GM21723 (cell line): ENCODE results near the gene POU2F3.
"Not testable (repeated sequence)": the region's sequence is repeated elsewhere in the genome, so short reads cannot be mapped to it uniquely, and the experiment has no call there.

Experiments used
- ATAC-seq: cut with Tn5 transposase; IDR thresholded peaks from one replicate; pipeline ENCODE4 v1.9.1; 2021; ENCODE audit warnings: mild to moderate bottlenecking, moderate library complexity; ENCODE audit not compliant: unreplicated experiment

The POU2F3 gene

DNA sequence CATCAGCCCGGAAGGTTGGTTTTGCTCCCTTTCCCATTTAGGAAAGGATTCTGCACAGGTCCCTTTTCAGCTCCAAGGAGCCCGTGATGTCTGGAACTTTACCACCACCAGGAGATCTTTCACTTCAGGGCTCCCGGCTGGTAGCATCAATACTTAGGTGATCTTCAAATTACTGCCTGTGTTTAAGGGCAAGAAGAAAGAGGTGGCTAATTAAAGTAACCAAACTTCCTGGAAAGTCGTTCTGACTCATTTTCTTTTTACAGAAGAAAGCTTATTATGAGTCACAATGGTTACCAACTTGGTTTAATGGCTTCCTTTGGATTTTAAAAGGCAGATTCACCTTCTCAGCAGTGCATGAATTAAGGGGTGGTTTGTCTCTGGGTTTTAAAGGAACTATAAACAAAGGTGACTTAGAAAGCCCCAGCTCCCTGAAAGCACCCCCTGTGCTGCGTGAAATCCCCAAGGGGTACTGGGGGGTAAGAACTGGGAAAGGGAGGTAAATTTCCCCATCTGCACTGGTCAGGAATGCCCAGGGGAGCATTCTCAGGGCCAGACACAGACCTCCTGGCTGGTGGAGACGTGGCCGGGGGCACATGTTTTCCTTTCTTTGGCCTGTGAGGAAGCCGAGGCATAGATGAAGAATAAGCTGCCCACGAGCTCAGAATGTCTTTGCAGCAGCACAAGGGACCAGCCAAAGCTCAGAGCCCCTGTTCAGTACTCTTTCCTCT is 8.8 kb downstream of the POU2F3 start:
- peak; percentile 84 for ATAC-seq

DNA sequence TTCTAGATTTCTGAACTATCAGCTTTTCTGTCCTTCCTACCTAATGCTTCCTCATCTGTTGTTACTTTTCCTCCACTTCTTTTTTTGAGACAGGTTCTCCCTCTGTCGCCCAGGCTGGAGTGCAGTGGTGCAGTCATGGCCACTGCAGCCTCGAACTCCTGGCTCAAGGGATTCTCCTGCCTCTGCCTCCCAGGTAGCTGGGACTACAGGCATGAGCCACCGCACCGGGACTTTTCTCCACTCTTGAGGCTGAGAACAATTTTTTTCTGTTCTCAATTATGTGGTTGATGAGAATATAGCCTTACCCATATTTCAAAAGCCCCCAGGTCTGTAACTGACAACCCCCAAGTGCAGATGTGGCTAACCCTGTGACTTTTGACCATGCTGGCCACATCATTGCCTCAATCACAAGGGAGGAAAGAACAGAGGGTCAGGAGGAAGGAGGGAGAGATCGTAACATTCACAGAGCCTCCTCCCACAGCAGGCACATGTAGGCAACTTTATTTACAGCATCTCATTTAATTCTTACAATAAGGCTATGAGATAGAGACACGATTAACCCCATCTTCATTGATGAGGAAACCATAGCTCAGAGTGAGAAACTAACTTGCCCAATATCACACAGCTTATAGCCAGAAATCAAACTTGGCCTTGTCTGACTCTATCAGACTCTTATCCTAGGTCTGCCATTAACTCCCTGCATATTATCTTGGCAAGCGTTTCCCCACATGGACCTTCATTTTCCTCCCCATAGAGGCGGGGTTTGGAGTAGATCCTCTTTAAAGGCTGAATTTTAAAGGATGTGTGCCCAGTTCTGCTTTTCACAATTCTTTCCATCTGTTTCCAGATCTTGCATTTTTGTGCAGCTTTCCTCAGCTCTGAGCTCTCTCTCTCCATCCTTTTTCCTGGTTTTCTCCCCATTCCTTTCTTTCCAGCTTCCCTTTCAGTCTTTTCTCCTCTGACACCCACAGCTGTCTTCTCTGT is 9.6 kb downstream of the POU2F3 start:
- no peak for ATAC-seq

DNA sequence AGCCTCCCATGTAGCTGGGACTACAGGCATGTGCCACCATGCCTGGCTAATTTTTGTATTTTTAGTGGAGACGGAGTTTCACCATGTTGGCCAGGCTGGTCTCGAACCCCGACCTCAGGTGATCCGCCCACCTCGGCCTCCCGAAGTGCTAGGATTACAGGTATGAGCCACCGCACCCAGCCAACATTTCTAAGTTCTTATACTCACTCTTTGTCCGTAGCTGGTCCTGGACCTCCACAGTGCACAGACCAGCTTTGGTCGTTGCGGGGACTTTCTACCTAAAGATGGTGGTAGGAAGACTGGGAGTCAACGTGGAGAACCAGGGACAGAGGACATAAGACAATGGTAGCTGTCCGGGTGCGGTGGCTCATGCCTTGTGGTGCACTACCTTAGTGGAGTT is 13.4 kb downstream of the POU2F3 start:
- not testable (repeated sequence) for ATAC-seq

DNA sequence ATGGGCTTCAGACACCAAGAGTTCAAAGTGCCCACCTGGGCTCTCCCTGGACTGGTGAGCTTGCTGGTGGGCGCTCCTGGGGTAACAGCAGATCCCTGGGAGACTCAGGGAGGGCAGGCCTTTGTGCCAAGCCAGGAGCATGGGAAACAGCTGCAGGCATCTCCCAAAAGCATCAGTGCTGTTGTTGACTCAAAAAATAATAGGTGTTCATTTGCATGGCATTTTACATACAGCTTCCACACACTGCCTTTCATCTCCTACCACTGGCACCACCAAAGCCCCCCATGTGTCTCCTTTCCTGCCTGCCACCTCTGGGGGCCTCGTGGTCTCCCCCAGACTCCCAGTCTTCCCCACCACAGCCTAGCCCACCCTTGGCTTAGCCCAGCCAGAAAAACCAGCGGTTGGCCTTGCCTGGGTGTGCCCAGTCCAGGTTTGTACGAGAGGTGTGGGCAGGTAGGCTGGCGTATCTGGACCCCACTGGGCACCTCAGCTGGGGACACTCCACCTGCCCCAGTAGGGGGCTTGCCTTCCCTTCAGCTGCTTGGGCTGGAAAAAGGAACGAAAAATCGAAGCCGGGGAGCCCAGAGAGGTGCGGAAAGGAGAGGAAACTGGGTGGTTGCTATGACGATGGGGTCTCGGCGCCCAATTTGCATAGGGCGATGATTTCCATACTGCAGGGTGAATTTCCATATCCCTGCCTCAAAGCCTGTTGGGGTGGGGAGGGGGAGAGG is 15.0 kb downstream of the POU2F3 start:
- no peak for ATAC-seq

DNA sequence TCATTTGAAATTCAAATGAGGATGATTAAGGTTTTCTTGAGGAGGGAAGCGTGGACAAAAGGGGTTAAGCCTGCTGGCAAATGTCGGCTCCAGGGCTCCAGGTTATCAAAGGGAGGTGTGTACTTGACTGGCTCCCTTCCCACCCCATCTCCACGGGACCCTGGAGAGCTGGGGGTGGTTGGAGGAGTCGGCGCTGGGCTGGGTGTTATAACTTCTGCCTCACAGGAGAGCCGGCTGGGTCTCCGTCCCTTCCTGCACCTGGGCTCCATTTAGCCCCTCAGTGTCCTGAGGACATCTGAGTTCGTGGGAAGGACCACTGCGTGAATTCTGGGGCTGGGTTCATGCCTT is 15.6 kb downstream of the POU2F3 start:
- no peak for ATAC-seq

DNA sequence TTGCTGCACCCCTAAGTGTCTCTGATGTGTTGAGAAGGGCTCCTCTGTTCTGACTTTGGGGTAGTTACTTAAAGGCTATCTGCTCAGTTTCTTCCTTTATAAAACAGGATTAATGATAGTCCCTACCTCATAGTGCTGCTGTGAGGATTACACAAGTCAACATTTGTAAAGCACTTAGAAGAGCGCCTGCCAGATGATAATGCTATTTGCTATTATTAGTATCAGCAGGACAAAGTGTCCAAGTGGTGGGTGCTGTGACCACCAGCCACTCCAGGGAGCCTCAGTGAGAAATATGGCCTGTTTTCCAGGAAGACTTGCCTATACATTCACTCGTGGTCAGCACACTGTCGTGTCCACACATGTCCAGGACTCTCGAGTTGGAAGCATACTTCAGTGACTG is 16.2 kb downstream of the POU2F3 start:
- ATAC-seq, result no peak

DNA sequence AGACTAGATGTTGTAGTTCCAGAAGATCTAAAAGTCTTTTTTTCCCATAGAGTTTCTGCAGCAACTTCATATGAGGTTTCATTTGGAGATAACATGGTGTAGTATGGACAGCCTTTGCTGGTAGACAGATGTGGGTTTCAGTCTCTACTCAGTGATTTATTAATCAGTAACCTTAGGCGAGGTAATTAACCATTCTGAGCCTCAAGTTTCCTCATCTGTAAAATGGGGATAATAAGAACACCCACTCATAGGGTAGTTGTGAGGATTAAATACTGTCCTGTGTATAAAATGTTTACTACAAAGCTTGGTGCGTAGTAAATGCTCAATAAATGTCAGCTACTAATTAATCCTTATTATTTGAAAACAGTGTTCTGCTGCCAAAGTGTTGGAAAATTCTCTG is 16.8 kb downstream of the POU2F3 start:
- no peak for ATAC-seq

DNA sequence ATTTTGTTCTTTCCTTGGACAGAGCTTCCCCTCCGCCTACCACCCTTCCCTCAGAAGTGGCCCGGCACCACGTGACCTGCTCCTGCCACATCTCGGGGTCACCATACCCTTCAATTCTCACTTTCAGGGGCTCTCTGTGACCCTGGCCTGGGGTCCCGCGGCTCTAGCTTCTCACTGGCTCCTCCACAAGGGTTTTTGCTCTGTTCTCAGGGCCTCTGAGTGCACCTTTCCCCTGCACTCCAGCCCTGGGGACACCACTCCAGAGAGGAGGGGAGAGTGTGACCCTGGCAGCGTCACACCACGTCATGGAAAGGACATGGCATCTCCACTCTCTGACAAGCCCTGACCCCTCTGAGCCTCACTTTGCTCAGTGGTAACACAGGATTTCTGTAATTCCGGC is 17.4 kb downstream of the POU2F3 start:
- no peak for ATAC-seq

DNA sequence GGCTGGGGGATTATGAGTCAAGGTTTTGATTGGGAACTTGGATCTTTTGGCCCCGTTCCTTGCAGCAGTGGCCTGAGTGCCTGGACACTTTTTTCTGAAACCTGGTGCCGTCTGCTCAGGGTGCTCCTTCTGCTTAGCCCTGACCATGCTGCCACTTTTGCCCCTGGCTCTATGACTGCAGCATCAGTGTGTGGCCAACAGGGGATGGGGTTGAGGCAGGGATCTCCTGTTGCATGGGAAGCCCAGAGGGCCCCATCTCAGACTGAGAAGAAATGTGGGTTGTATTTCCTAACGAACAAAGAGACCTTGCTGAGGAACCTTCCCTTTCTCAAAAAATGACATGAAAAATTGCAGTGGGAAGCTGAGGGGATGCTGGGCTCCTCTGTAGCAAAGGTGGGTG is 18.7 kb downstream of the POU2F3 start:
- ATAC-seq, result no peak

DNA sequence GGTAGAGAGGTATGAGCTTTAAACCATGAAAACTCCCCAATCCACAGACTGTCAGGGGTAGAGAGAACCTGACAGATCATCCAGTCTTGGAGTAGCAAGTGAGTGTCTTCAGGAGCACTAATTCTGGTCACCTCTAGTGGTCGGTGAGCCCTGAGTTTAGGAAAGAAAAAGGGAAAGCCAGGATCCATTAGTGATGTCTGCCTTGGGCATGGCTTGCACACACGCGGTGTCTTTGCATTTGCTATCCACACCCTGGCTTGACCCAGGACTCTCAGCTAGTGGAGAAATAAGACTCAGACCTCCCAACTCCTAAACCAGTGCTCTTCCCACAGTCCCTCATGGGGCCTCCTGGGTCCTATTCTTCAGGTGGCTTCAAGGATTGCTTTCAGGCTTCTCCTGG is 19.3 kb downstream of the POU2F3 start:
- no peak for ATAC-seq

DNA sequence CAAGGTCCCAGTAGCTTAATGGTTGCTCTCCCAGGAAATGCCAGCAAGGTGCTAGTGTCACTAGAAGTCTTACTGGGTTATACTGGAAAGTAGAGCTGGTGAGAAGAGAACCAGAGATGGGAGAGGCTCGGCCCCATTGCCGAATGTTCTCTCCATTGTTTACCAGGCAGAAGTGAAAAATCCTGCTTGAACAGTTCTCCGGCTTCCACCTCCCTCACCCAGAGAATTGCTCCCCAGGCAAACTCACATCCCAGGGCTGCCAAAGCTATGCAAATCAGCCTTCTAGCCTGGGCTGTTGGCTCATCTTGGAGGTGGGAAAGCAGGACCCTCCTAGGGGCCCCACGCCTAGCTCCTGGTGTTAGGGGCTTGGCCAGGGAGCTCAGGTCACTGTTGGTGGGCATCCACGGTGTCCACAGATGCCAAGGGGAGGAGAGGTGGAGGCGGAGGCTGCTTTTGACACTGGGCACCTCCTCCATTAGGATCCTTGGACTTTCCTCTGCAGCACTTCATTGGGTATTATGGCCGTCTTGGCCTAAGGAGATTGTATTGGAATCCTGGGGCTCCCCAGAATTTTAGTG is 20.1 kb downstream of the POU2F3 start:
- no peak for ATAC-seq

DNA sequence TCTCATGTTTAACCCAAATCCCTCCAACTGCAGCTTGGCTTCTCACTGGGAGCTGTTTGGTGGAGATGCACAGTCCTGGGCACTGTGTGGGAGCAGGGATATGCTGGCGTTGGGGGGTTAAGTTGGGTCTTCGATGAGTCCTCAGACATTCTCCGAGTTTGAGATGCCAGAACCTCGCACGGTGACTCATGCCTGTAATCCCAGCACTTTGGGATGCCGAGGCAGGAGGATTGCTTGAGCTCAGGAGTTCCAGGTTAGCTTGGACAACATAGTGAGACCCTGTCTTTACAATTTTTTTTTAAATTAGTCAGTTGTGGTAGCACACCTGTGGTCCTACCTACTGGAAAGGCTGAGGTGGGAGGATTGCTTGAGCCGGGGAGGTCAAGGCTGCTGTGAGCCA is 20.7 kb downstream of the POU2F3 start:
- ATAC-seq, result no peak

DNA sequence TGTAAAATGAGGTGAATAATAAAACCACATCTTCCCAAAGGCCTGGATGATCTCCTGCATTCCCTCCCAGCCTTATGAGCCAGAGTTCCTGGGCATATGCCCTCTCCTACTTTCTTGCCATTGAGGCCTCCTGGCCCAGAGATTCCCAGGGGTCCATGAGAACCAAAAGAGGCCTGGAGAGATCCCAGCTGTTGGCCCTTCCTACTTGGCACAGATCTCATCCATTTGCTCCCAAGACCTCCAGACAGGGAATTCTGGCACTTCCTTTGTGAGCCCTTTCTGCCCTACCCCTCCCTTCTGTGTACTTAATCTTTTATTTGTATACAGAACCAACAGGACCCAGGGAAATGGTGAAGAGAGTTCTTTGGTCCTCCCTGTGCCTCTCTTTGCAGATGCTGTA is 21.4 kb downstream of the POU2F3 start:
- no peak for ATAC-seq

DNA sequence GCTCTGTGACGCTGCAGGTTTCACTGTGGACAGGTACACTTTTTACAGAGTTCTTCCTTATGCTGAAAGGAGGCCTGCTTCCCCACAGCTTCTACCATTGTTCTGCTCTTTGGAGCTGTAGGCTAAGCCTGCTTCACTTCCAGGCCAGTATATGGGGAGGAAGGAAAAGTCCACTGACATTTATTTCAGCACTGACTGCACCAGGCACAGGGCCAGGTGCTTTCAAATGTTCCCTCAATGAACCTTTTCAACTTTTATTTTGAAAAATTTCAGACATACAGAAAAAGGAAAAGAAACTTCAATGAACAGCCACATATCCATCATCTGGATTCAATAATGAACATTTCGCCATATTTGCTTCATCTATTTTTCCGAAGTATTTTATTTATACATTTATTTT is 22.0 kb downstream of the POU2F3 start:
- no peak for ATAC-seq

DNA sequence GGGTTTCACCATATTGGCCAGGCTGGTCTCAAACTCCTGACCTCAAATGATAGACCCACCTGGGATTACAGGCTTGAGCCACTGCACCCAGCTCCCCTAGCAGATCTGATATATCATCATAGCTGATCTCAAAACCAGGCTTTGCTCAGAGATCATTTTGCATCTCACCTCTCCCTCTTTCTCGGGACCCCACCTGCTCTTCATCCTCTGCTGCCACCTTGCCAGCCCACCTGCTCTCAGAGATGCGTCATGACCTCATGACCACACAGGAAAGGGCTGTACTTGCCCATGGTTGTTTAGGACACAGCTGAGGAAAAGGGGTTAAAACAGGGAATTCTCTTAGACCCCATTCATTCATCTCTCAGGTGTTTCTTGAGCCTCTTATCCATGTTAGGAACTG is 27.4 kb downstream of the POU2F3 start:
- no peak for ATAC-seq

DNA sequence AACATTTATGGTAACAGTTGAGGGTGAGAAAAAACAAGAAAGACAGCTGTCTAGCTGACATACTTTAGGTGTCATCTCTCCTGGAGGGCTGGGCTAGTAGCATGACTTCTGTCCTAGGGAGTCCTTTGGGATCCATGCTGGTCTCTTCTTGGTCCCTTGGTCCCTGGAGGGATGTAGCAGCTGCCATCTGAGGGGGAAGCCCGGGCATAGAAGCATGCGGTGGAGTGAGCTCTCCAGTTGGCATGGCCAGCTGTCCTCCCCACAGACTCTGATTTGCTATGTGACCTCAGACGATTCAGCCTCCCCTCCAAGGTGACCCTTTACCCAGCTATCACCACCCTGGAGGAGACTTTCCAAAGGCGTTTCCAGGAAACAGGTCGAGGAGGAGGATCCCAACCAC is 28.7 kb downstream of the POU2F3 start:
- ATAC-seq, result no peak

DNA sequence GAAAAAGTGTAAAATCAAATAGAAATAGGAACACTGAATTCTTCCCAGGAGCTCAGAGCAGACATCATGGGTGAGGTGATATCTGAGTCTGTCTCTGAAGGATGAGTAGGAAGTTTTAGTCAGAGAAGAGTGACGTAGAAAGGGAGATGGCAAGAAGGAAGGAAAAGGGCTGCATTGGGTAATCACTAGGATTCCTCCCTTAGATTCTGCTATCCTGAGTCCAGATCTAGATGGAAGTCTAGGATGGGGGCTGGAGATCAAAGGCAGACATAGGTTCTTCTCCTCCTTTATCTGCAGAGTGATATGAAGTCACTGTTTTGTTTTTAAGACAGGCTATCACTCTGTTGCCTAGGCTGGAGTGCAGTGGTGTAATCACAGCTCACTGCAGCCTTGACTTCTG is 30.4 kb downstream of the POU2F3 start:
- ATAC-seq, result no peak

DNA sequence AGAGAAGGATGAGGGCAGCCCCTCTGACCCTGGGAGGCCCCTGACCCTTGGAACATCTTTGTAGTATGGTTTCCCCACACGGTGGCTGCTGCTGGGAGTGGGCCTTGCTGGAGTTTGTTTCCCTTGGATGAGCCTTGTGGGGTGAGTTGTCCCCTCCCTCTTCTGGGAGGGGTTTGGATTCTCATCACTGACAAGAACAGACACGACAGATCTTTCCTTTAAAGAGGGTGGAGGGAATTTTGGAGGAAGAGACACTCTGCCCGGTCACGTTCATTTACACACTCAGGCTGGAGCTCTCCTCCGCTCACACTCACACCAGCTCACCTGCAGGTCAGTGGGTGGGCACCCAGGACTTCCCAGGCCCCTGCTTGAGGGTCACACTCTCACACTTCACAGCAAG is 31.7 kb downstream of the POU2F3 start:
- ATAC-seq, result no peak

DNA sequence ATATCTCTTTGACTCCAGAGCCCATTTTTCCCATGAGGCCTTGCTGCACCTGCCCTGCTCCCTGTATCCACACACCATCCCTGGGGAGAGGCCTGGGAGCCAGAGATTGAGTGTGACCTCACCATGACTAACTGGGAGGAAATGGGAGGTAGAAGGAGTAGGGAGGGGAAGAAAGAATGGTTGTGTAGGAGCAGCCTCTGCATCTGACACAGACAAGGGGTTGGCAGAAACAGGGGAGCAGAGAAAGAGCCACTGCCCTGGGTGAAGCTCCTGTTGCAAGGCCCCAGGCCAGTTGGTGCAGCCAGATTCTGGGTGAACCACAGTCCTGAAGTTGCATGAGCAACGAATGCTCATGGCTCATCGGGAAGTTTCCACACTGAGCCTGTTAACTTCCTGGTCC is 32.4 kb downstream of the POU2F3 start:
- no peak for ATAC-seq

DNA sequence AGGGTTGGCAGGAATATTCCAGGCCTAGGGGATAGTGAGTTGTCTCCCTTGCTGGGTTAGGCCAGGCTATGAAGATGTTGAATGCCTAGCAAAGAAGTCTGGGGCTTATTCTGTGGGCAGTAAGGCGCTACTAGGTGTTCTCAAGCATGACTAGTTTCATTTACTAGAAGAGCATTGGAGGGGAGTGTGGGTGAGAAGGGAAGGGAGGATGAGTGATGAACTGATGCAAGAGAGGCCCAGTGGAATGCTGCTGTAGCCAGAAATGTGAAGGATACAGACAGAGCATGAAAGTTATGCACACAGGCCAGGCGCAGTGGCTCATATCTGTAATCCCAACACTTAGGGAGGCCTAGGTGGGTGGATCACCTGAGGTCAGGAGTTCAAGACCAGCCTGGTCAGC is 33.5 kb downstream of the POU2F3 start:
- ATAC-seq, result no peak

DNA sequence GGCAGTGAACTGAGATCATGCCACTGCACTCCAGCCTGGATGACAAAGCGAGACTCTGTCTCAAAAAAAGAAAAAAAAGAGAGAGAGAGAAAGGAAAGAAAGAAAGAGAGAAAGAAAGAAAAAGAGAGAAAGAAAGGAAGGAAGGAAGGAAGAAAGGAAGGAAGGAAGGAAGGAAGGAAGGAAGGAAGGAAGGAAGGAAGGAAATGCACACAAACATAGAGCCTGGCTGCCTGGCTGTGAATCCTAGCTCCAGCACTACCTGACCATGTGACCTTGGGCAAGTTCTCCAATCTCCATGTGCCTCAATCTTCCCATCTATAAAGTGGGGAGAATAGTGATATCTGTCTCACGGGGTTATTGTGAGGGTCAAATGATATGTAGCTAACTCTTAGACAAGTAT is 34.0 kb downstream of the POU2F3 start:
- not testable (repeated sequence) for ATAC-seq
